Islet of Langerhans (tissue), 1 donor: Measurements from ENCODE around the gene LOX.

Experiments used
- FAIRE-seq: peaks from one replicate; lab custom pipeline; 2011; peaks lifted over from hg19 to GRCh38; lab: Jason Lieb, UNC

Gene LOX

DNA sequence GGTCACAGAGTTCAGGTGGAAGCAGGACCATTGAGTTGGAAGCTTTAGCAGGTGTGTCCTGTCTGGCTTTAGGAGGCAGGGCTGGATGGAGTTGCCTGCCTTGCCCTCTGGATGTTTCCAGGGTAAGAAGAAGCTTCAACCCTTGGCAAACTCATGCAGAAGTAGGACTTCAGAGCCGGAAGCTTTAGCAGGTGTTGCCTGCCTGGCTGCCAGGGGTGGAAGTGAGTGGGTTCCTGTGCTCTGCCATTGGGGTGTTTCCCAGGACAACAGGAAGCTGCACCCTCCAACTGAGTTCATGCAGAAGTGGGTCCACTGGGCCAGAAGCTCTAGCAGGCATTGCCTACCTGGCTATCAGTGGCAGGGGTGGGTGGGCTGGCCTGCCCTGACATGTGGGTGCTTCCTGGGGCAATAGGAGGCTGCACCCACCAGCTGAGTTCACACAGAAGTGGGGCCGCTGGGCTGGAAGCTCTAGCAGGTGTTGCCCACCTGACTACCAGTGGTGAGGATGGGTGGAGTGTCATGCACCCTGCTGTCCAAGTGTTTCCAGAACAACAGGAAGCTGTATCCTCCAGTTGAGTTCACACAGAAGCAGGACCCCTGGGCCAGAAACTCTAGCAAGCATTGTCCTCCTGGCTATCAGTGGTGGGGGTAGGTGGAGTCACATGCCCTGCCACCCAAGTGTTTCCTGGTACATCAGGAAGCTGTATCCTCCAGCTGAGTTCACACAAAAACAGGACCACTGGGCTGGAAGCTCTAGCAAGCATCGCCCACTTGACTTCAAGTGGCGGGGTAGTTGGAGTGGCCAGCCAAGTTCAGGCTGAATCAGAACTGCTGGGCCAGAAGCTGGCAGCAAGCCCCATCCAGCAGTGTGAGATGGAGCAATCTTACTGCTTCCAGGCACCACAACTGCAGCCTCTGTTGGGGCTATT lies 24.6 kb downstream of the LOX start:
- no peak for FAIRE-seq

DNA sequence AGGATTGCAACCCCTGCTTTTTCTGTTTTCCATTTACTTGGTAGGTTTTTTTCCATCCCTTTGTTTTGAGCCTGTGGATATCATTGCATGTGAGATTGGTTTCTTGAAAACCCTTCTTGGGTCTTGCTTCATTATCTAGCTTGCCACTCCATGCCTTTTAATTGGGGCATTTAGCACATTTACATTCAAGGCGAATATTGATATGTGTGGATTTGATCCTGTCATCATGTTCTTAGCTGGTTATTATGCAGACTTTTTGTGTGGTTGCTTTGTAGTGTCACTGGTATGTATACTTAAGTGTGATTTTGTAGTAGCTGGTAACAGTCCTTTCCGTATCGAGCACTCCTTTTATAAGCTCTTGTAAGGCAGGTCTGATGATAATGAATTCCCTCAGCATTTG lies 26.5 kb downstream of the LOX start:
- no peak for FAIRE-seq

DNA sequence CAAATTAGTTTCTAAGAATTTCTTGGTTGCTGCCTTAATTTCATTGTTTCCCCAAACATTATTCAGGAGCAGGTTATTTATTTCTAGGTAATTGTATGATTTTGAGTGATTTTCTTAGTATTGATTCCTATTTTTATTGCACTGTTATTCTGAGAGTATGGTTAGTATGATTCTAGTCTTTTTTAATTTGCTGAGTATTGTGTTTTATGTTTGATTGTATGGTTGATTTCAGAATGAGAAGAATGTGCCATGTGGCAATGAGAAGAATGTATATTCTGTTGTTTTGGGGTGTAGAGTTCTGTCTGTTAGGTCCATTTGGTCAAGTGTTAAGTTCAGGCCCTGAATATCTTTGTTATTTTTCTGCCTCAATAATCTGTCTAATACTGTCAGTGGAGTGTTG lies 27.1 kb downstream of the LOX start:
- peak; percentile 38 for FAIRE-seq

DNA sequence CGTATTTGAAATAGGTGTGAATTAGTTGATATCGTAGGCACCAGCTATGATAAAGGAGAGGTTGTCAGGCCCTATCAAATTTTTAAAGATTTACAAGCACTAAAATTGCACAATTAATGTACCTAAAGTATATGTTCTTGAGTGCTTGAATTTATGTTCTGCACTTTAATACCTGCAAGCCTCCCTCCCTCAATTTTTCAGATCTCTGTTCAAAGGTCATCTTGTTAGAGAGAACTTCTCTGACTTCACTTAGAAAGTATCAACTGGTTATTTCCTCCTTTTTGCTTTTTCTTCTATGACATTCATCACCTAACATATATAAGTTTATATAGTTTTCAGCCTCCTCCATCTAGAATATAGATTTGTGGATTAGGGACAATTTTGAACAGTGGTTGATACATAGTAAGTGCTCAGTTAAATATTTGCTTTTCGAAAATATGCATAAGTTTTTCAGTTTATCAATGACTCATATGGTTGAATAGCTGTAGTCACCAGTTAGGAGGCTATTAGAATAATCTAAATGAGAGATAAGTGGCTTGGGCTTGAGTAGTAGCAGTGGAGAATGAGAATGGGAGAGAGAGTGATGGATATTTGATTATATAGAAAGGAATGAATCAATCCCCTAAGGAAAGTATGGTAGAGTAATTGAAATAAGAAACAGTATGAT lies 37.3 kb downstream of the LOX start:
- no peak for FAIRE-seq

DNA sequence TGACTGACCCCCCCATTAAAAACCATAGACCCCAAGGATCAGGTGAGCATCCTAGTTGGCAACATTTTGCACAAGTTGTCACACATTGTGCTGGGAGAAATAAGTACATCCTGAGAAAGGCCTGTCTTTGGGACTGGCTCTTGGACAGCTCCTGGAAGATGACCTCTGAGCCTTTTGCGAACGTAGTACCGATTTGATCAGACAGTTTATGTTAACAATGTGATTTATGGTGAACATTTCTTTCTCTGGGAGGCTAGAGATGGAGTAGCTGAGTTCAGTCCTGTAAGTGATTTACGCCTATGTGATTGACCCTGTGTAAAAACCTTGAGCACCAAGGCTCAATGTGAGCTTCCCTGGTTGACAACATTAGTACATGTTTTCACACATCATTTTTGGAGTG lies 41.7 kb downstream of the LOX start:
- no peak for FAIRE-seq

DNA sequence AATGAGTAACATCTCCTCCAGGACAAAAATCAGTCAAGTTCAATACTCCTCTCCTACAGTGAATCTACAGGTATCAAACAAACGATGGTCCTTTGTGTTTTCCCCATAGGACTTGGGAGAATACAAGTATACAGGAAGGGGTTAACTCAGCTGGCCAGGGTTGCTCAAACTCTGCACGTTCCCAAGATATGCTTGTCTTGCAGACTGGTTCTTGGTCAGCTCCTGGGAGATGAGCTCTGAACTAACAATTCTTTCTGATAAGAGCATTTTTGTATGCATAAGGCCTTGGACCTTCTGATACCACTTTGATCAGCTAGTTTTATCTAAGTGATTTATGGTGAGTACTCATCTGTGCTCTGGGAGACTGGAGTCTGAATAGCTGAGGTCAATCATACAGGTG lies 42.1 kb downstream of the LOX start:
- no peak for FAIRE-seq

DNA sequence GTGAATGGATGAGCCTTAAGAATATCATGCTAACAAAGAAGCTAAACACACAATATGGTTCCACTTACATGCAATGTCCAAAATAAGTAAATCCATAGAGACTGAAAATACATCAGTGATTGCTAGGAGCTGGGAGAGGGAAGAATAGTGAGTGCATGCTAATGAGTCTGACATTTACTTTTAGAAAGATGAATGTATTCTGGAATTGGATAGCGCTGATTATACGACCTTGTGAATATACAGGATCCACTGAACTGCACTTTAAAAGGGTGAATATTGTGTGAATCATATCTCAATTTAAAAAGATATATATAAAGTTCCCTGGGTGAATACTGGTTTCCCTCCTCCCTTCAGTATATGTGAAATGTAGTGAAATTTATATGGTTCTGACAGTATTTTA lies 46.2 kb downstream of the LOX start:
- FAIRE-seq = no peak

DNA sequence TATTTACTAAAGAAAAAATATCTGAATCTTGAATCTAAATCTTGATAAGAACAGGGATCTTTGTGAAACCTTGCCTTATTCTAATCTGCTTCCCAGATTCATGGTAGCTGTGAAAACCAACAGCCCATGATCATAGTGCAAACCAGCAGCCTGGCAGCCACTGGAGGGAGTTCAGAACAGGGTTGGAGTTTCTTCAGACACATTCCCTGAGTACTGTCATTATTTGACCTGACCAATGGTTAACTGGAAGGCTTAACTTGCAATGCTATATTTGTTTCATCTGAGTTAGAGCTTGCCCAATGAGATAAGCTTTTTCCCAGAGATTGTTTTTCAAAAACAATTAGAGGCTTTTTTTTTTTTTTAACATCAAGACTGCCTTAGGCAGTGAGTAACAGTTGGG lies 47.8 kb downstream of the LOX start:
- no peak for FAIRE-seq

DNA sequence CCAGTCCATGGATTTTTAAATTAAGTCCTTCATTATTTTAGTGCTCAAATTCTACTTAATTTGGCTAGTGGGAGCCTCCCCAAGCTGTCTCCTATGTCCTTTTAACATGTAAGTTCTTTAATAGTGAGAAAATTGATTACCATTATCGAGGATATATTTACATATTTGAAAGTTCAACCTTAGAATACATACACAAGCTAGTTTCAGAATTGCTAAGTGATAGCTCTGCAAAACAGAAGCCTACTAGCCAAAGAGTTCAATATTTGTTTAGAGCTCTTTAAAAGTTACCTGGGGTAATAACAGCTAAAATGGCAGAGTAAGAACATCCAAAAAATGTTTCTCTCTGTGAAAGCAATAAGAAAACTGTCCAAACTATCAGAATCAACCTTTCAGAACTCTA lies 48.2 kb downstream of the LOX start:
- FAIRE-seq = no peak

DNA sequence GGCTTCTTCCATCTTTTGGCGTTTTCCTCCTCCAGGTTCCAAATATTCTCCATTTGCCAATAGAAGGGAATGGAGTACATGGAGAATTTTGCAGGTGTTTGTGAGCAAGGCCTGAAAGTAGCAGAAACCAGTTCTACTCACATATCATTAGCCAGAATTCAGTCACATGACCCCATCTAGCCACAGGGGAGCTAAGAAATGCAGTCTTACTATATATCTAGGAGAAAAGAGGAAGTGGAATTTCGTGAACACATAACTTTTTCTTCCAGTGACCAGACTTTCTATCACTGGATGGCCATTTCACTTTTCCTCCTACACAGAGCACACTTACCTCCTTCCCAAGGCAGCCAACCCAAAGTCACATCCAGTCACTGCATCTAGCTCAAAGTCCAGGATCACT lies 55.1 kb downstream of the LOX start:
- FAIRE-seq = no peak

DNA sequence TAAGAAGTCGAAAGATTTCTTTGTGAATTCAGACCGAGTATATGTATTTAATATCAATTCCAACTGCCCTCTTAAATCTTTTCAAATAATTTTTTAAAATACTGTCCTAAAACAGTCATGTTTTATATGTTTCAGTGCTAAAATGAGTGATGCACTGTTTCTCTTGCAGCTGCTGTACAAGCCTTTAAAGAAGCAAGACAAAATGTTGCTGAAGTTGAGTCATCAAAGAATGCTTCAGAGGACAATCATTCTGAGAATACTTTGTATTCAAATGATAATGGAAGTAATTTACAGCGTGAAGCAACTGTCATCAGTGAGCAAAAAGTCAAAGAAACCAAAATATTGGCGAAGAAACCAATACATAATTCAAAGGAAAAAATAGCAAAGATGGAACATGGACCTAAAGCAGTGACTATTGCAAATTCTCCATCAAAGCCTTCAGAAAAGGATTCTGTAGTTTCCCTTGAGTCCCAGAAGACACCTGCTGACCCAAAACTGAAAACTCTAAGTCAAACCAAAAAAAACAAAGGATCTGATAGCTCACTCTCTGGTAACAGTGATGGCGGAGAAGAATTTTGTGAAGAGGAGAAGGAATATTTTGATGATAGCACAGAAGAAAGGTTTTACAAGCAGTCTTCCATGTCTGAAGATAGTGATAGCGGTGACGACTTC lies 58.0 kb downstream of the LOX start:
- FAIRE-seq = no peak

DNA sequence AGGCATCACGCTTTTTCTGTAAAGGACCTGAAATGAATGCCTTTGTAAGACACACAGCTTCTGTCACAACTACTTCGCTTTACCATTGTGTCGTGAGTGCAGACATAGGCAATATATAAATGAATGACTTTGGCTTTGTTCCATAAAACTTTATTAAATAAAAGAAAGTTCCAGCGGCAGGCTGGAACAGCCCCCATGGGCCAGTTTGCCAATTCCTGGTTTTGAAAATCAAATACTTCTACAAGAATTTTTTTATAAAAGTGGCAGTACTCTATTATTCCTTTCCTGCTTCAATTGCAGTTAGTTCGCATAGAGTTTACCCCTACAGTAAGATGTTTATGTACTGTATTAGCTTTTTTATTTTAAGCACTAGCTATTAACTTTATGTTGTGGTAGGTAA lies 62.6 kb downstream of the LOX start:
- FAIRE-seq = no peak

DNA sequence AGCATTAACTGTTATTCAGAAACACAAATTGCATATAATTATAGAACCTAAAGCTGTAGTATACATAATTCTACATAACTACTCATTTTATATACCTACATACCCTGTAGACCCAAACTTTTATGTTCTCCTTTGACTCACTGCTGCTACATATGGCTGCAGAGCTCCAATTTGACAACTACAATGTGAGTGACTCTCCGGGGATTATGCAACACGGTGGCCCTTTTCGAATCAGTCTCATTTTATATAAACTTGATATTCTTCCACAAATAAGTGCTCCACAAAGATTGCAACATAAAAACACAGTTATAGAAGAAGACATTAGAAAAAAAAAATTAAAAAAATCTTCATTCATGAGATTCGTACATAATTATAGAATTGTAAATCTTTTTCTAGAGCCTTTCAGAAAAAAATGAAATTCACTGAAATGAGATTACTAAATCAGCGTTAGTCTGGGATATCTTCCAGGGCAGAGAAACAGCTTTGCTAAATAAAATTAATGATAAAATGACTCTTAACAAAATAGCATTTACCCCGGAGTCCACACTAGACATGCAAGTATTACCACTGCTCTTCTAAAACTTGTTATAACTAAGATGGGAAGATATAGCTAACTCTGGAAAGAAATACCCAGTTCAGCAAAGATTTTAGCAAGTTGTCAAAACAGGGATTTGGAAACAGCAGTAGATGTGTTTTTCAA lies 63.7 kb downstream of the LOX start:
- no peak for FAIRE-seq
